Activated B cell treated with CpG ODN at 0.5 μM for 24 hours (primary cell): ENCODE data around the gene SND1. TPM values are rescaled to one million over a fixed set of nuclear protein-coding genes. Genes with fewer than 3 reads are reported as not detected.

Experiments used
- ATAC-seq: fragments of 200-7000 bp; cut with Tn5 transposase; one replicate; pipeline ENCODE4 v1.10.0; 2021; ENCODE audit warnings: low read depth, mild to moderate bottlenecking, moderate library complexity
- CTCF ChIA-PET: fragments of 350-600 bp; sonication (Branson Sonifier 250); formaldehyde crosslinking; loops from one replicate; lab custom pipeline; 2021; ENCODE audit warnings: antibody characterized with exemption; lab: Charles Lee
- POLR2A ChIA-PET: fragments of 350-600 bp; sonication (Branson Sonifier 250); formaldehyde crosslinking; loops from one replicate; lab custom pipeline; 2021; ENCODE audit warnings: antibody characterized with exemption; lab: Charles Lee
- DNase-seq: peaks from one replicate; pipeline ENCODE4 v3.0.0; 2022
- H3K27ac Mint-ChIP-seq: one replicate; pipeline ENCODE4 v1.8.0; 2020; ENCODE audit warnings: mixed read lengths
- H3K27me3 Mint-ChIP-seq: one replicate; pipeline ENCODE4 v1.8.0; 2021; ENCODE audit warnings: mixed read lengths
- H3K36me3 Mint-ChIP-seq: one replicate; pipeline ENCODE4 v1.8.0; 2021; ENCODE audit warnings: low read depth, mixed read lengths
- H3K4me1 Mint-ChIP-seq: one replicate; pipeline ENCODE4 v1.8.0; 2021; ENCODE audit warnings: mixed read lengths
- H3K4me3 Mint-ChIP-seq: one replicate; pipeline ENCODE4 v1.8.0; 2020; ENCODE audit warnings: mild to moderate bottlenecking, mixed read lengths
- H3K9me3 Mint-ChIP-seq: one replicate; pipeline ENCODE4 v1.8.0; 2020; ENCODE audit warnings: mixed read lengths
- CTCF ChIP-seq: fragments of 200-600 bp; IDR thresholded peaks from one replicate; pipeline ENCODE4 v1.8.0; 2022; ENCODE audit warnings: antibody characterized with exemption, mild to moderate bottlenecking
- intact Hi-C: fragments of 100-400 bp; cut with micrococcal nuclease; formaldehyde crosslinking; loops from one replicate; pipeline ENCODE4 v1.15.1; 2024
- total RNA-seq: library from RNA; stranded (reverse); gene quantifications from 2 replicates; pipeline ENCODE4 v1.2.3, GENCODE V29; 2022

Gene SND1
- total RNA-seq, 1 donor from 2014 or later, result 215 TPM

- Mint-ChIP-seq H3K27me3 (no peaks in the 10 kb centered on the region), H3K4me3 (no peak overlapping the region), H3K27ac (no peak overlapping the region), H3K9me3 (no peaks in the 10 kb centered on the region), H3K4me1 (peaks cover 35% of the 10 kb centered on the region), H3K36me3 (peaks cover 2% of the 10 kb centered on the region)
- TF ChIP-seq CTCF, result no peak
- intact Hi-C loops, result no loop called here
- CTCF ChIA-PET, result no interaction called here
- ATAC-seq, result no peak
- POLR2A ChIA-PET, result no interaction called here
- no peak for DNase-seq
Measured at GRCh38 chr7:127818306-127818705, 166.3 kb downstream of the SND1 start.

- peak overlapping the region; percentile 38 for H3K4me3 Mint-ChIP-seq
- H3K27me3 Mint-ChIP-seq, result no peaks in the 10 kb centered on the region
- ATAC-seq (peak; percentile 31), DNase-seq (no peak)
- intact Hi-C loops, result no loop called here
- H3K27ac Mint-ChIP-seq, result peak overlapping the region; percentile 78
- H3K4me1 Mint-ChIP-seq, result peaks cover 40% of the 10 kb centered on the region
- no peak for TF ChIP-seq CTCF
- ChIA-PET POLR2A (no interaction called here), CTCF (no interaction called here)
- peaks cover 2% of the 10 kb centered on the region for H3K36me3 Mint-ChIP-seq
- H3K9me3 Mint-ChIP-seq, result no peaks in the 10 kb centered on the region
Measured at GRCh38 chr7:127819975-127820731, 168.2 kb downstream of the SND1 start.

- peaks cover 40% of the 10 kb centered on the region for H3K4me1 Mint-ChIP-seq
- no peak for TF ChIP-seq CTCF
- DNase-seq (no peak), ATAC-seq (no peak)
- CTCF ChIA-PET, result no interaction called here
- peaks cover 2% of the 10 kb centered on the region for H3K36me3 Mint-ChIP-seq
- POLR2A ChIA-PET, result no interaction called here
- no peaks in the 10 kb centered on the region for H3K27me3 Mint-ChIP-seq
- intact Hi-C loops, result no loop called here
- H3K9me3 Mint-ChIP-seq, result no peaks in the 10 kb centered on the region
- H3K4me3 Mint-ChIP-seq, result peak overlapping the region; percentile 38
- peak overlapping the region; percentile 78 for H3K27ac Mint-ChIP-seq
Measured at GRCh38 chr7:127820732-127821085, 168.7 kb downstream of the SND1 start.

DNA sequence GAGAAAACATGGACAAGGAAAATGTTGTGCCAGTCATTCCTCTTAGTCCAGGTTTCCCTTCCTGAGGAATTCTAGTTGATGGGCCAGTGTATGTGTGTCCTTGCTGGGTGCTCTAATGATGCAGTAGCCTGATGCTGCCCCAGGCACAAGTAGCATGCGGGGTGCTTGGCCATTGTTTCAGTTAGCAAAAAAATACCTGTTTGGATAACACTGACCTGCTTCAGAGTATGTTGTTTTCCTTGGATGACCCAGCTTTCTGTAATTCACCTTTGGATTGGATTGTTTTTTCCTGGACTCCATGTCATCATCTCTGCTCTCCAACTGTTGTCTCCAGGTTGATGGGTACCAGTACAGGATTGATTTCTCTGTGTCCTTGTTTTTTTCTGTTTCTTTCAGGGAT lies 169.2 kb downstream of the SND1 start:
- CTCF ChIA-PET, result no interaction called here
- POLR2A ChIA-PET, result no interaction called here
- peaks cover 2% of the 10 kb centered on the region for H3K36me3 Mint-ChIP-seq
- no peak overlapping the region for H3K4me3 Mint-ChIP-seq
- ATAC-seq (no peak), DNase-seq (no peak)
- no peaks in the 10 kb centered on the region for H3K9me3 Mint-ChIP-seq
- no peaks in the 10 kb centered on the region for H3K27me3 Mint-ChIP-seq
- H3K4me1 Mint-ChIP-seq, result peaks cover 40% of the 10 kb centered on the region
- no peak for TF ChIP-seq CTCF
- H3K27ac Mint-ChIP-seq, result peak overlapping the region; percentile 78
- intact Hi-C loops, result no loop called here

DNA sequence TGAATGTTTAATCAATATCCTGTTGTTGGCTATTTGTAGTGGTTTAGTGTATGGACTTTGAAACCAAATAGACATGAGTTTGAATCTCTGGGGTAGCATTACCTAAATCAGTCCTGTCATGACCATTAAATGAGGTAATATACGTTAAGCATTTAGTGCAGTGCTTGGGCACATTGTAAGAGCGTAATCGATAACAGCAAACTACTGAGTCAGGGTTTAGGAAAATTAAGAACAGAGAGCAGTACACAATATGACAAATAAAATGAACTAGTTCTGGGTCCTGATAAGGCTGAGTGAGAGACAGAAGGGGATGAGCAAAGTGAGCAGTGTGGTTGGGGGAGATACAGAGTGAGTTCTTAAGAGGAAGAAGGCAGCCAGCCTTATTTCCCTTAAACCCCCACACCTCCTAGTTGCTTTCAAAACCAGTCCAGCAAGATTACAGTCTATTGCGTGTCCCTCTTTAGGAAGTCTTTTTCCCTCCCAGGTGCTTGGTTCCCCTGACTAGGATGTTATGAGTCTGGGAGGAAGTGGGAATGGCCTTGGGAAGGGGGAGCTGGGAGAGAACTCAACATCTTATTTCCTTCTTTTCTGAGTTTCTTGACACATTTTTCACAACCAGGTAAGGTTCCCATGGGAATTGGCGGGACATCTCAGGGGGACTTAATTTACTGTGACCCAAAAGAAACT lies 171.0 kb downstream of the SND1 start:
- DNase-seq, result no peak
- ChIA-PET POLR2A (no interaction called here), CTCF (interaction anchor here (1.9 kb wide), 1 partner anchor 30 kb away, joined by 4 read pairs; no protein-coding TSS in a partner anchor)
- intact Hi-C loops, result no loop called here
- peak overlapping the region; percentile 8 for H3K27ac Mint-ChIP-seq
- no peak for TF ChIP-seq CTCF
- H3K4me1 Mint-ChIP-seq, result peaks cover 40% of the 10 kb centered on the region
- no peaks in the 10 kb centered on the region for H3K9me3 Mint-ChIP-seq
- ATAC-seq, result peak; percentile 69
- no peak overlapping the region for H3K4me3 Mint-ChIP-seq
- no peaks in the 10 kb centered on the region for H3K36me3 Mint-ChIP-seq
- H3K27me3 Mint-ChIP-seq, result no peaks in the 10 kb centered on the region
